Ovary (tissue), 9 donors: ENCODE results near the gene USP20. TPM values are rescaled to one million over a fixed set of nuclear protein-coding genes. Genes with fewer than 3 reads are reported as not detected.

ENCODE experiments used
- DNase-seq, 5 donors: peaks; one replicate each; pipeline ENCODE4 v3.0.0-alpha.2; 2019 to 2020
- H3K27ac ChIP-seq, 2 donors: fragments of 200-600 bp; one replicate each; pipeline versions ENCODE4 v1.5.1 to v1.8.0; 2019 to 2022
- H3K27me3 ChIP-seq: fragments of 200-600 bp; one replicate; pipeline ENCODE4 v1.8.0; 2022
- H3K36me3 ChIP-seq: fragments of 200-600 bp; sonication (generic); one replicate; pipeline ENCODE4 v1.5.1; 2019
- H3K4me1 ChIP-seq: one replicate; pipeline ENCODE4 v1.8.1; 2013; ENCODE audit warnings: mild to moderate bottlenecking, moderate library complexity; ENCODE audit not compliant: insufficient read depth
- H3K4me3 ChIP-seq: fragments of 200-600 bp; sonication (generic); one replicate; pipeline ENCODE4 v1.5.1; 2017
- H3K9me3 ChIP-seq, 2 donors: fragments of 200-600 bp in 1 of 2; sonication (generic) in 1 of 2; one replicate each; pipeline versions ENCODE4 v1.5.1 to v1.8.1; 2013 to 2019; ENCODE audit warnings: mild to moderate bottlenecking in 1 of 2, moderate library complexity in 1 of 2
- EP300 ChIP-seq: sonication (generic); formaldehyde crosslinking; IDR thresholded peaks from one replicate; pipeline ENCODE4 v1.6.1; 2017; ENCODE audit warnings: antibody characterized with exemption
- POLR2A ChIP-seq: fragments of 450-650 bp; IDR thresholded peaks from one replicate; pipeline ENCODE4 v1.6.1; 2017; ENCODE audit warnings: antibody characterized with exemption, mild to moderate bottlenecking, moderate library complexity
- WGBS, 3 donors: extraction: QIAGEN DNeasy Blood & Tissue Kit in 1 of 3; methylation state at CpG; one replicate each; pipeline versions ENCODE4 v1.1.5 to v1.1.7; 2013 to 2017; 5-methylcytosine and 5-hydroxymethylcytosine counted together
- intact Hi-C, 4 donors: fragments of 100-400 bp; cut with DNase I; formaldehyde crosslinking; loops; one replicate each; pipeline versions ENCODE4 v1.11.0 to v1.15.1; 2022 to 2023
- polyA plus RNA-seq, 2 donors: library from polyadenylated mRNA; stranded (reverse); fragments of 200-250 nt in 1 of 2; fragments of 350-450 nt in 1 of 2; fragmentation: Illumina TruSeq in 1 of 2; extraction: RNeasy Lipid Tissue Mini Kit (QIAGEN cat#74804) in 1 of 2; gene quantifications; one replicate each; pipeline ENCODE4 v1.2.3, GENCODE V29; 2013 to 2014
- total RNA-seq, 7 donors: library from RNA; depleted of rRNA in 2 of 7; stranded (reverse); fragments of >200 nt in 2 of 7; fragmentation: NEBNext Ultra II Directional in 3 of 7; extraction: Animal tissue kit (Norgen Biotek cat#: 25700) in 3 of 7; gene quantifications; one replicate each; pipeline versions ENCODE4 v1.1.0 to v1.2.4, GENCODE V29; 2016 to 2023
- TF ChIP-seq, protein P1 (sequence below), 3 donors: fragments of 450-650 bp in 2 of 3; fragments of 200-600 bp in 1 of 3; IDR thresholded peaks; one replicate each; pipeline versions ENCODE4 v1.5.1 to v1.8.0; 2016 to 2022; ENCODE audit warnings: antibody characterized with exemption in 3 of 3, mild to moderate bottlenecking in 1 of 3
- donor health status: DM: no; HTN: no; CAD: no; lungs with moderate emphysema.
- donor health status: DM: no; HTN: no; CAD: no.
- donor health status: Bipolar disorder and iron deficiency.
- donor health status: DM: yes; HTN: yes; CAD: no.
- donor health status: DM: no; HTN: no; CAD: no.
- donor health status: DM: yes; HTN: yes; CAD: no.

The USP20 gene
- total and polyA plus RNA-seq, 9 donors = 6.8 to 39.8 (median 30.7) TPM

DNA sequence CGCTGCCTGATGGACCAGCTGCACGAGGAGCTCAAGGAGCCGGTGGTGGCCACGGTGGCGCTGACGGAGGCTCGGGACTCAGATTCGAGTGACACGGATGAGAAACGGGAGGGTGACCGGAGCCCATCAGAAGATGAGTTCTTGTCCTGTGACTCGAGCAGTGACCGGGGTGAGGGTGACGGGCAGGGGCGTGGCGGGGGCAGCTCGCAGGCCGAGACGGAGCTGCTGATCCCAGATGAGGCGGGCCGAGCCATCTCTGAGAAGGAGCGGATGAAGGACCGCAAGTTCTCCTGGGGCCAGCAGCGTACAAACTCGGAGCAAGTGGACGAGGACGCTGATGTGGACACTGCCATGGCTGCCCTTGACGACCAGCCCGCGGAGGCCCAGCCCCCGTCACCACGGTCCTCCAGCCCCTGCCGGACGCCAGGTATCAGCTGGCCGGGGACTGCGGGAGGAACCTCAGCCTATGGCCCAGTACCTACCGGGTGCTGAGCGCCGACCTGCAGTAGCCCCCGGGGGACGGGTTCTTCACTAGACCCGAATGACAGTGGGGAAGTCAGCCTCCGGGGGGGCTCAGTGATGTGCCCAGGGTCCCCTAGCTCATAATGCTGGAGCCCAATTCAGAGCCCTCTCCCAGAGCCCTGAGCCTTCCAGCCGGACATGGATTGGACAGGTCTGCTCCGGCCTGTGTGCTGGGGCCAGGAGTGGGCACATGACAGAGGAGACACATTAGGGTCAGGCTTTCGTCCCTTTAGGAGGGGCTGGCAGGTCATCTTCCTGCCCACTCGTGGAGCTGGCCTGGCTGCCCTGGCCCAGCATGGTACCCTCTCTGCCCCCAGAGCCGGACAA, 33.0 kb downstream of the USP20 start:
- no peak overlapping the region for H3K4me3 ChIP-seq
- no peak overlapping the region for H3K27ac ChIP-seq
- H3K36me3 ChIP-seq = no peaks in the 10 kb centered on the region
- WGBS, 3 donors = 85 to 86% (median 85%) methylated on average over 45 to 48 of the region's 48 CpGs
- H3K4me1 ChIP-seq = no peaks in the 10 kb centered on the region
- H3K27me3 ChIP-seq = no peaks in the 10 kb centered on the region
- no peak for DNase-seq
- TF ChIP-seq POLR2A = no peak
- no peak for TF ChIP-seq EP300
- TF ChIP-seq, protein P1, sequence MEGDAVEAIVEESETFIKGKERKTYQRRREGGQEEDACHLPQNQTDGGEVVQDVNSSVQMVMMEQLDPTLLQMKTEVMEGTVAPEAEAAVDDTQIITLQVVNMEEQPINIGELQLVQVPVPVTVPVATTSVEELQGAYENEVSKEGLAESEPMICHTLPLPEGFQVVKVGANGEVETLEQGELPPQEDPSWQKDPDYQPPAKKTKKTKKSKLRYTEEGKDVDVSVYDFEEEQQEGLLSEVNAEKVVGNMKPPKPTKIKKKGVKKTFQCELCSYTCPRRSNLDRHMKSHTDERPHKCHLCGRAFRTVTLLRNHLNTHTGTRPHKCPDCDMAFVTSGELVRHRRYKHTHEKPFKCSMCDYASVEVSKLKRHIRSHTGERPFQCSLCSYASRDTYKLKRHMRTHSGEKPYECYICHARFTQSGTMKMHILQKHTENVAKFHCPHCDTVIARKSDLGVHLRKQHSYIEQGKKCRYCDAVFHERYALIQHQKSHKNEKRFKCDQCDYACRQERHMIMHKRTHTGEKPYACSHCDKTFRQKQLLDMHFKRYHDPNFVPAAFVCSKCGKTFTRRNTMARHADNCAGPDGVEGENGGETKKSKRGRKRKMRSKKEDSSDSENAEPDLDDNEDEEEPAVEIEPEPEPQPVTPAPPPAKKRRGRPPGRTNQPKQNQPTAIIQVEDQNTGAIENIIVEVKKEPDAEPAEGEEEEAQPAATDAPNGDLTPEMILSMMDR (IDR thresholded peaks at IDR 0.05) = no peak
- intact Hi-C loops = no loop called here
- no peaks in the 10 kb centered on the region for H3K9me3 ChIP-seq

DNA sequence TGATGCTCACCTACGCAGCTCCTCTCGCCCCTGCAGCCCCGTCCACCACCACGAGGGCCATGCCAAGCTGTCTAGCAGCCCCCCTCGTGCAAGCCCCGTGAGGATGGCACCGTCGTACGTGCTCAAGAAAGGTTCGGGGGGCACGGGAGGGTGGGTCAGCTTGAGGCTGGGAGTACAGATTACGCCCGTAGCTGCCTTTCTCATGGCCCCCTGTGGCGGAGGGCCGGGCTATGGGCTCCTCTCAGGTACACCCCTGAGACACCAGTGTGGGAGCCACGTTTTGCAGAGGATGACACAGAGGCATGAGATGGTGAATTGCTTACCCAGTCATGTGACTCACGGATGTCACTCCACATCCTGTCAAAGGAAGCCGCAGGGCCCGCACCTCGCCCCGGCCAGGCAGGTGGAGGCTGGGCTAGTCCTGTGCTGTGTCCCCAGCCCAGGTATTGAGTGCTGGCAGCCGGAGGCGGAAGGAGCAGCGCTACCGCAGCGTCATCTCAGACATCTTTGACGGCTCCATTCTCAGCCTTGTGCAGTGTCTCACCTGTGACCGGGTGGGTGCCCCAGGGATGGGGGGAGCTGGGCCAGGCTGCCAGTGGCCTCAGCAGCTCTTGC, 33.7 kb downstream of the USP20 start:
- 85 to 90% (median 89%) methylated on average over 25 to 28 of the region's 28 CpGs for WGBS, 3 donors
- Histone ChIP-seq H3K9me3 (no peaks in the 10 kb centered on the region), H3K4me3 (no peak overlapping the region), H3K36me3 (no peaks in the 10 kb centered on the region), H3K27me3 (no peaks in the 10 kb centered on the region), H3K27ac (no peak overlapping the region), H3K4me1 (no peaks in the 10 kb centered on the region)
- DNase-seq = no peak
- intact Hi-C loops = no loop called here
- TF ChIP-seq POLR2A (no peak), EP300 (no peak)
- TF ChIP-seq, protein P1 (IDR thresholded peaks at IDR 0.05) = no peak

DNA sequence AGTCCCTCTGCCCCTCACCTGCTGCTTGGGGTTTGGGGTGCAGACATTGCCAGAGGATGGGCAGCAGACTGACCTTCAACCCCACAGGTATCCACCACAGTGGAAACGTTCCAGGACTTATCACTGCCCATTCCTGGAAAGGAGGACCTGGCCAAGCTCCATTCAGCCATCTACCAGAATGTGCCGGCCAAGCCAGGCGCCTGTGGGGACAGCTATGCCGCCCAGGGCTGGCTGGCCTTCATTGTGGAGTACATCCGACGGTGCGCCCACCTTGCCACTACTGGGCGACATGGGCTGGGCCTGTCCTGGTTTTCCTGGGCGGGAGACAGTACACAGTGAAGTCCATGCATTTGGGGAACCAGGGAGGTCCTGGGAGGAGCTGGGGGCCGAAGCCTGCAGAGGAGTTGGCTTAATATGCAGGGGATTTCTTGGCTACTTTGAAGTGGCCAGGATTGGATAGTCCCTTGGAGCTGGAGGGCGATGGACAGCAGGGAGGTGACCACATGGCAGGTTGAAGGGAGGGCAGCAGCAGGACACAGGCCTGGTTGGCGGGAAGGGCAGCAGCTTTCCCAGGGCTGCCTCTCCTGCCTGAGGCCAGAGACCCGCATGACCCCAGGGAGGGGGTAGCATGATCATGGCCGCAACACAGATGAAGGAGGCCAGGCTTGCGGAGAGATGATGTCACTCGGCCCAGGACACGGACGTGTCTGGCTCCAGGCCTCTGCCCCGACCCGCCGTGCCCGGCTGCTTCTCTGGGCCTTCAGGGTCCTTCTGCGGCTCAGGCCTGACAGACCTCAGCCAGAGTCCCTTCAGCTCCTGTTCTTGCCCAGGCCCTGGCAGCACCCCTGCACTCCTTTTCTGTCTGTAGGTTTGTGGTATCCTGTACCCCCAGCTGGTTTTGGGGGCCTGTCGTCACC, 34.6 kb downstream of the USP20 start:
- Histone ChIP-seq H3K4me3 (no peak overlapping the region), H3K9me3 (no peaks in the 10 kb centered on the region), H3K4me1 (no peaks in the 10 kb centered on the region), H3K27me3 (no peaks in the 10 kb centered on the region), H3K36me3 (no peaks in the 10 kb centered on the region), H3K27ac (no peak overlapping the region)
- TF ChIP-seq POLR2A (no peak), EP300 (no peak)
- TF ChIP-seq, protein P1 (IDR thresholded peaks at IDR 0.05) = no peak
- no peak for DNase-seq
- intact Hi-C loops = no loop called here
- 86 to 90% (median 89%) methylated on average over 24 of the region's 24 CpGs for WGBS, 3 donors

DNA sequence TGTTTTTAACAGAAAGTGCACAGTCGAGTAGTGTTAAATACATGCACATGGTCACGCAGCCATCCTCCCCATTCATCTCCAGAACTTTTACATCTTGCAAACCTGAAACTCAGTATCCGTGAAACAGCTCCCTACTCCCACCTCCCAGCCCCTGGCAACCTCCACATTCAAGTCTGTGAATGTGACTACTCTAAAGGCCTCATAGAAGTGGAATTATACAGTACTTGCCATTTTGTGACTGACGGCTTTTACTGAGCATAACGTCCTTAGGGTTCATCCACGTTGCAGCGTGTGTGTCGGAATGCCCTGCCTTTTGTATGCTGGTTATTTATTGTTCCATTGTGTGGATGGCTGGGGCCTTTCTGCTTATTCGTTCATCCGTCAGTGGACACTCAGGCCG, 35.8 kb downstream of the USP20 start:
- Histone ChIP-seq H3K9me3 (no peaks in the 10 kb centered on the region), H3K4me3 (no peak overlapping the region), H3K27ac (no peak overlapping the region), H3K36me3 (no peaks in the 10 kb centered on the region), H3K27me3 (no peaks in the 10 kb centered on the region), H3K4me1 (no peaks in the 10 kb centered on the region)
- no peak for DNase-seq
- 90 to 92% (median 91%) methylated on average over 10 to 11 of the region's 11 CpGs for WGBS, 3 donors
- TF ChIP-seq POLR2A (no peak), EP300 (no peak)
- TF ChIP-seq, protein P1 (IDR thresholded peaks at IDR 0.05) = no peak
- intact Hi-C loops = no loop called here
